ENCODE data around the gene DYNLRB2.

DYNLRB2 gene

GRCh38 chr16:80547145-80547544 is 6.4 kb downstream of the DYNLRB2 start:
- DNase-seq (ENCODE audit: low read depth in 3 of 3, low spot score in 1 of 3): no peak

- no peak for DNase-seq (ENCODE audit: low read depth in 3 of 3, low spot score in 1 of 3)
Measured at GRCh38 chr16:80552277-80552676, 11.5 kb downstream of the DYNLRB2 start.

- DNase-seq (ENCODE audit: low read depth in 3 of 3, low spot score in 1 of 3): no peak
Measured at GRCh38 chr16:80554033-80554432, 13.2 kb downstream of the DYNLRB2 start.

- no peak for DNase-seq (ENCODE audit: low read depth in 3 of 3, low spot score in 1 of 3)
Measured at GRCh38 chr16:80556481-80556880, 15.7 kb downstream of the DYNLRB2 start.

- no peak for DNase-seq (ENCODE audit: low read depth in 3 of 3, low spot score in 1 of 3)
Measured at GRCh38 chr16:80557037-80557436, 16.2 kb downstream of the DYNLRB2 start.

GRCh38 chr16:80559369-80559768 is 18.6 kb downstream of the DYNLRB2 start:
- DNase-seq (ENCODE audit: low read depth in 3 of 3, low spot score in 1 of 3): no peak

- DNase-seq (ENCODE audit: low read depth in 3 of 3, low spot score in 1 of 3): no peak
Measured at GRCh38 chr16:80563066-80563465, 22.3 kb downstream of the DYNLRB2 start.

GRCh38 chr16:80564394-80564793 is 23.6 kb downstream of the DYNLRB2 start:
- no peak for DNase-seq (ENCODE audit: low read depth in 3 of 3, low spot score in 1 of 3)

GRCh38 chr16:80569440-80570105 is 28.8 kb downstream of the DYNLRB2 start:
- peak in 2 of 3 donors; percentile 15 to 50 for DNase-seq (ENCODE audit: low read depth in 3 of 3, low spot score in 1 of 3)

- DNase-seq (ENCODE audit: low read depth in 3 of 3, low spot score in 1 of 3): no peak
Measured at GRCh38 chr16:80570106-80570478, 29.3 kb downstream of the DYNLRB2 start.

- no peak for DNase-seq (ENCODE audit: low read depth in 3 of 3, low spot score in 1 of 3)
Measured at GRCh38 chr16:80573700-80574120, 32.9 kb downstream of the DYNLRB2 start.

- DNase-seq (ENCODE audit: low read depth in 3 of 3, low spot score in 1 of 3): no peak
Measured at GRCh38 chr16:80576343-80576912, 35.6 kb downstream of the DYNLRB2 start.

GRCh38 chr16:80577485-80578280 is 36.9 kb downstream of the DYNLRB2 start:
- no peak for DNase-seq (ENCODE audit: low read depth in 3 of 3, low spot score in 1 of 3)

GRCh38 chr16:80580109-80580832 is 39.5 kb downstream of the DYNLRB2 start:
- DNase-seq (ENCODE audit: low read depth in 3 of 3, low spot score in 1 of 3): peak; percentile 24 to 31 (median 24)

- no peak for DNase-seq (ENCODE audit: low read depth in 3 of 3, low spot score in 1 of 3)
Measured at GRCh38 chr16:80583466-80583865, 42.7 kb downstream of the DYNLRB2 start.

- no peak for DNase-seq (ENCODE audit: low read depth in 3 of 3, low spot score in 1 of 3)
Measured at GRCh38 chr16:80585764-80586163, 45.0 kb downstream of the DYNLRB2 start.

- DNase-seq (ENCODE audit: low read depth in 3 of 3, low spot score in 1 of 3): no peak
Measured at GRCh38 chr16:80586476-80586875, 45.7 kb downstream of the DYNLRB2 start.

GRCh38 chr16:80587071-80587470 is 46.3 kb downstream of the DYNLRB2 start:
- no peak for DNase-seq (ENCODE audit: low read depth in 3 of 3, low spot score in 1 of 3)

- no peak for DNase-seq (ENCODE audit: low read depth in 3 of 3, low spot score in 1 of 3)
Measured at GRCh38 chr16:80591071-80591915, 50.5 kb downstream of the DYNLRB2 start.

GRCh38 chr16:80592273-80592672 is 51.5 kb downstream of the DYNLRB2 start:
- DNase-seq (ENCODE audit: low read depth in 3 of 3, low spot score in 1 of 3): no peak

GRCh38 chr16:80594756-80595155 is 54.0 kb downstream of the DYNLRB2 start:
- no peak for DNase-seq (ENCODE audit: low read depth in 3 of 3, low spot score in 1 of 3)

All from stimulated activated CD4-positive, alpha-beta T cell treated with anti-CD3 and anti-CD28 coated beads, TNF-alpha, amount 100 ng/mL, for 1 hour (primary cell).